22Rv1 (cell line): ENCODE results near the gene ASTN2.

Experiments used
- H3K27ac ChIP-seq: fragments of 450-650 bp; 2 replicates; pipeline ENCODE4 v1.5.1; 2017
- ZFX ChIP-seq: fragments of 450-650 bp; IDR thresholded peaks from 2 replicates; pipeline ENCODE4 v1.6.1; 2017; ENCODE audit warnings: antibody characterized with exemption, borderline replicate concordance
- TF ChIP-seq, protein P1 (sequence below): fragments of 450-650 bp; IDR thresholded peaks from 2 replicates; pipeline ENCODE4 v1.5.1; 2017; ENCODE audit warnings: mild to moderate bottlenecking

The ASTN2 gene

DNA sequence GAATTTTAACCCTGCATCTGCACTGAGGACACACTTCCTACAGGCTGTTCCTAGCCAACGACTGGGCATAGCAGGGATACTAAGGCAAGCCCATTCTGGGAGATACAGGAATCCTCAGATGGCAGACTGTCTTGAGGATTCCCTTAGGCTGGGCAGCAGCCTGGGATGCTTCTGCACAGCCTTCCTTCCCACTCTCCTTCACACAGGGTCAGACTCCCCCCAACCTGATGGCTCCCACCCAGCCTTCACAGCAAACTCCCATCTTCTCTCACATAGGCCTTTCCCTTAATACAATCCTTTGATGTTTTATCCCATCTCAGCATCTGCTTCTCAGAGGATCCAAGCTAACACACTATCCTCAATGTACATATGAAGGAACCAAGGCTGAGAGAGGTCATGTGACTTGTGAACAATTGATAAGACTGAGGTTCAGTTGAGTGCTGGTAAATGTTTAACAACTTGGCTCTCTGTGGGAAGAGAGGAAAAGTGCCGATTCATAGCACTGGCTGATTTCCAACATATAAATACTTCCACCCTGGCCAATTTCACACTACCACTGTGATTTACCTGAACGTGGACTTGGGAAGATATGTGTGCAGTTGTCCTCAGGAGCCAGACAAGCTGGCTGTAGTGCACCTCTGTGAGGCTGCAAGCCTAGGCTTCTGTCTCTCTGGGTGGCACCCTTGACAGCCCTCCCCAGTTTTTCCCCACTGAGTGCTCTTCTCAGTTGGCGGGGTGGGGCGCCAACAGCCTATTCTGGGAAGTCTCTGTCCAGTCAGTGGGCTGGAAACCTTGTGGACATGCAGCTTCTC is 848.0 kb downstream of the ASTN2 start:
- TF ChIP-seq, protein P1, sequence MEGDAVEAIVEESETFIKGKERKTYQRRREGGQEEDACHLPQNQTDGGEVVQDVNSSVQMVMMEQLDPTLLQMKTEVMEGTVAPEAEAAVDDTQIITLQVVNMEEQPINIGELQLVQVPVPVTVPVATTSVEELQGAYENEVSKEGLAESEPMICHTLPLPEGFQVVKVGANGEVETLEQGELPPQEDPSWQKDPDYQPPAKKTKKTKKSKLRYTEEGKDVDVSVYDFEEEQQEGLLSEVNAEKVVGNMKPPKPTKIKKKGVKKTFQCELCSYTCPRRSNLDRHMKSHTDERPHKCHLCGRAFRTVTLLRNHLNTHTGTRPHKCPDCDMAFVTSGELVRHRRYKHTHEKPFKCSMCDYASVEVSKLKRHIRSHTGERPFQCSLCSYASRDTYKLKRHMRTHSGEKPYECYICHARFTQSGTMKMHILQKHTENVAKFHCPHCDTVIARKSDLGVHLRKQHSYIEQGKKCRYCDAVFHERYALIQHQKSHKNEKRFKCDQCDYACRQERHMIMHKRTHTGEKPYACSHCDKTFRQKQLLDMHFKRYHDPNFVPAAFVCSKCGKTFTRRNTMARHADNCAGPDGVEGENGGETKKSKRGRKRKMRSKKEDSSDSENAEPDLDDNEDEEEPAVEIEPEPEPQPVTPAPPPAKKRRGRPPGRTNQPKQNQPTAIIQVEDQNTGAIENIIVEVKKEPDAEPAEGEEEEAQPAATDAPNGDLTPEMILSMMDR = no peak
- no peak for TF ChIP-seq ZFX
- peak overlapping the region; percentile 25 for H3K27ac ChIP-seq

DNA sequence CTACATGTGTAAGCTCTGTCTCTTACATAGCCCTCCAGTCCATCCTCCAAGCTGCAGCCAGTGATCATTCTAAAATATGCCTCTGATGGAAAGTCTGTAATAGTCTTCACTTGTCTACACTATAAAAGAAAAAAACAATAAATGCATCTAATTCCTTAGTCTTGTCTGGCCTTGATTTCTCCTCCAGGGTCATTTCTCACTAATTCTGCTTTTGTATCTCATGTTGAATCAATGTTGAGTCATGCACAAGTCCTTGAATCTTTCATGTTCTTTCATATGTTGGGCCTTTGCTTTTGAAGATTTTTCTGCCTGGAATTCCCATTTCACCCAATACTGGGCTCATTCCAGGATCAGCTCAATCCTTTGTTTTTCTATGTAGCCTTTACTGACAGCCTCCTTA is 848.9 kb downstream of the ASTN2 start:
- TF ChIP-seq, protein P1 = no peak
- no peak for TF ChIP-seq ZFX
- H3K27ac ChIP-seq = no peak overlapping the region

DNA sequence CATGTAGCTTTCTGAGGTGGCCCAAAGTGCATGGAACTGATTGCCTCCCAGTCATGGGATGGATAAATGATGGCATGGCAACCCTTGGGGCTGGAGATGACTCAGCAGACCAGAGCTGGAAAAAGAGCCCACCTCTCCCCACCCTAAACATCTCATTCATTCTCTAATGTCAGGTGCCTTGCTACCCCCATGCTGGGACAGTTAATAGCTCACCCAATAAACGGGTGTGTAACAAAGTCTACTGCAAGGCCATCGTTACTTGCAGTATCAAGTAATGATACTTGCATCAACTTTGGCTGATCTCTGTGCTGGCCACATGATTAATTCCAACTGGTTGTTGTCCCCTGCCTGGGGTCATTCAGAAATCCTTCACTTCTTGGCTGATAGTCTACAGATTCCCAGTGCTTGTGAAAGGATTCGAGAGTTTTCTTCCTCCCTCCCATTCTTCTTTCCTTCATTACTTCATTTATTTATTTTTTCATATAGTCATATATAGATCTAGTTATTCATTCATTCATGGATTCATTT is 850.5 kb downstream of the ASTN2 start:
- H3K27ac ChIP-seq = no peak overlapping the region
- TF ChIP-seq, protein P1 = no peak
- no peak for TF ChIP-seq ZFX

DNA sequence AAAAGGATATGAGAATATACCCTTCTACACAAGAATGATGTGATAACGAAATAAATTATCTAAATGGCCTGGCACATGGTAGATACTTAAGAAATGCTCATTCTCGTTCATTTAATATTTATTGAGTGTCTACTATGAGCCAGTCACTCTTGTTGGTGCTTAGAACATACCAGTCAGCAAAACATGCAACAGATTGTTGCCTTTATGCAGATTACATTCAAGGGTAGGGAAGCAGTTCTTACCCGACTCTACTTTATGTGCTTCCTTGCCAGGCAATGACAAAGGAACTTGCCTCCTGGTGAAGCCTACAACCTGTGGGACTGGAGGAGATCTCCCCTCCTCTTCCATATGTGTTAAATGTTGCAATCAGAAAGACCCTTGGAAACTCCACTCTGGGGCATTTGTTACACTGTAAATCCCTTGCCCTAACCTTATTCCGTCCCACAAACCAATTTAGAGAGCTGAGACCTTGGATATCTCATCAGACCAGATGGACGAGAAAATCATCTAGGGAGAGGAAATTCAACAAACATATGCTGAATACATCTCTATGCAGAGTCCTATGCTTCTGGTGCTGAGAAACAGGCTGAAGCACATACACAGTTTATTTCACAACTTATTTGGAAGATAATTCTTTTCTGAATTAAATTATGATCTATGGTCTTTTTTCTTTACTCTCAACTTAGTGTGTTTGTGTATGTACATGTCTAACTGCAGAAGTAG is 855.9 kb downstream of the ASTN2 start:
- no peak overlapping the region for H3K27ac ChIP-seq
- TF ChIP-seq, protein P1 = no peak
- no peak for TF ChIP-seq ZFX

- TF ChIP-seq ZFX = no peak
- TF ChIP-seq, protein P1 = no peak
- H3K27ac ChIP-seq = no peak overlapping the region
Observed at GRCh38 chr9:116558035-116558434, 856.8 kb downstream of the ASTN2 start.

- no peak for TF ChIP-seq ZFX
- no peak overlapping the region for H3K27ac ChIP-seq
Observed at GRCh38 chr9:116555556-116556155, 859.2 kb downstream of the ASTN2 start.

- no peak overlapping the region for H3K27ac ChIP-seq
Observed at GRCh38 chr9:116555119-116555518, 859.7 kb downstream of the ASTN2 start.

More at GRCh38 chr9:116555119-116555518, 859.7 kb downstream of the ASTN2 start:
- TF ChIP-seq, protein P1 = no peak
- TF ChIP-seq ZFX = no peak
